Activated CD8-positive, alpha-beta memory T cell treated with anti-CD3 and anti-CD28 coated beads, Interleukin-2, amount 10 ng/mL, durations not matched to agents 7 days and 5 days (primary cell): ENCODE data around the gene PATE1. TPM values are rescaled to one million over a fixed set of nuclear protein-coding genes. Genes with fewer than 3 reads are reported as not detected.
"Not testable (repeated sequence)": the region's sequence is repeated elsewhere in the genome, so short reads cannot be mapped to it uniquely, and the experiment has no call there.

Experiments
- ATAC-seq: fragments of 150-1000 bp; cut with Tn5 transposase; one replicate; pipeline ENCODE4 v1.10.0; 2021; ENCODE audit warnings: moderate library complexity
- CTCF ChIA-PET: fragments of 350-600 bp; sonication (Branson Sonifier 250); formaldehyde crosslinking; loops from one replicate; lab custom pipeline; 2021; ENCODE audit warnings: antibody characterized with exemption; lab: Charles Lee
- DNase-seq: peaks from one replicate; pipeline ENCODE4 v3.0.0-alpha.2; 2020
- H3K27ac Mint-ChIP-seq: one replicate; pipeline ENCODE4 v1.8.0; 2021; ENCODE audit warnings: mild to moderate bottlenecking, mixed read lengths
- H3K27me3 Mint-ChIP-seq: one replicate; pipeline ENCODE4 v1.8.0; 2021; ENCODE audit warnings: mixed read lengths
- H3K36me3 Mint-ChIP-seq: one replicate; pipeline ENCODE4 v1.8.0; 2021; ENCODE audit warnings: mild to moderate bottlenecking, mixed read lengths
- H3K4me1 Mint-ChIP-seq: one replicate; pipeline ENCODE4 v1.8.0; 2021; ENCODE audit warnings: mixed read lengths
- H3K4me3 Mint-ChIP-seq: one replicate; pipeline ENCODE4 v1.8.0; 2021; ENCODE audit warnings: mild to moderate bottlenecking, moderate library complexity, mixed read lengths
- H3K9me3 Mint-ChIP-seq: one replicate; pipeline ENCODE4 v1.8.0; 2022; ENCODE audit warnings: low read depth, mixed read lengths
- total RNA-seq, 2 experiments: library from RNA; stranded (reverse); gene quantifications; one replicate each; pipeline ENCODE4 v1.2.3, GENCODE V29; 2021

The PATE1 gene, protein sequence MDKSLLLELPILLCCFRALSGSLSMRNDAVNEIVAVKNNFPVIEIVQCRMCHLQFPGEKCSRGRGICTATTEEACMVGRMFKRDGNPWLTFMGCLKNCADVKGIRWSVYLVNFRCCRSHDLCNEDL
- not detected for total RNA-seq

- H3K9me3 Mint-ChIP-seq, result no peaks in the 10 kb centered on the region
- CTCF ChIA-PET, result no interaction called here
- no peak for DNase-seq
- no peak within 1 kb of the TSS for H3K27ac Mint-ChIP-seq
- H3K36me3 Mint-ChIP-seq, result no peaks in the 10 kb centered on the region
- no peak for ATAC-seq
- H3K27me3 Mint-ChIP-seq, result peaks cover 10% of the 10 kb centered on the region
- H3K4me3 Mint-ChIP-seq, result no peak within 1 kb of the TSS
- H3K4me1 Mint-ChIP-seq, result no peaks in the 10 kb centered on the region
These were observed at the start of gene PATE1 for GRCh38 chr11:125745979-125746378. TSS of gene PATE1 (plus strand) at chr11:125746279. CDS start at chr11:125746305, 26 bp downstream.

GRCh38 chr11:125701018-125701610 is 45.0 kb upstream of the PATE1 start:
- Mint-ChIP-seq H3K4me3 (no peak overlapping the region), H3K9me3 (no peaks in the 10 kb centered on the region), H3K27ac (no peak overlapping the region), H3K4me1 (no peaks in the 10 kb centered on the region), H3K36me3 (no peaks in the 10 kb centered on the region), H3K27me3 (peaks cover 11% of the 10 kb centered on the region)
- DNase-seq, result no peak
- ATAC-seq, result no peak
- CTCF ChIA-PET, result no interaction called here

GRCh38 chr11:125701858-125702621 is 44.0 kb upstream of the PATE1 start:
- Mint-ChIP-seq H3K27ac (no peak overlapping the region), H3K4me3 (no peak overlapping the region)
- CTCF ChIA-PET, result interaction anchor here (1.3 kb wide), 1 partner anchor 31 kb away, joined by 3 read pairs; no protein-coding TSS in a partner anchor

GRCh38 chr11:125704686-125705085 is 41.4 kb upstream of the PATE1 start:
- DNase-seq, H3K4me3 Mint-ChIP-seq, H3K9me3 Mint-ChIP-seq, CTCF ChIA-PET, H3K36me3 Mint-ChIP-seq, H3K27ac Mint-ChIP-seq, ATAC-seq, H3K4me1 Mint-ChIP-seq: not testable (repeated sequence)
- H3K27me3 Mint-ChIP-seq, result peaks cover 34% of the 10 kb centered on the region

More at GRCh38 chr11:125701858-125702621, 44.0 kb upstream of the PATE1 start:
- Mint-ChIP-seq H3K9me3 (no peaks in the 10 kb centered on the region), H3K4me1 (no peaks in the 10 kb centered on the region), H3K36me3 (no peaks in the 10 kb centered on the region), H3K27me3 (peaks cover 16% of the 10 kb centered on the region)
- DNase-seq (no peak), ATAC-seq (no peak)

- CTCF ChIA-PET, result no interaction called here
- H3K4me3 Mint-ChIP-seq, result no peak overlapping the region
- no peak for DNase-seq
- peaks cover 11% of the 10 kb centered on the region for H3K27me3 Mint-ChIP-seq
- H3K27ac Mint-ChIP-seq, result no peak overlapping the region
- H3K4me1 Mint-ChIP-seq, result no peaks in the 10 kb centered on the region
- H3K9me3 Mint-ChIP-seq, result no peaks in the 10 kb centered on the region
- no peaks in the 10 kb centered on the region for H3K36me3 Mint-ChIP-seq
- no peak for ATAC-seq
These were observed 25.3 kb upstream of the PATE1 start for GRCh38 chr11:125720781-125721180.

DNA sequence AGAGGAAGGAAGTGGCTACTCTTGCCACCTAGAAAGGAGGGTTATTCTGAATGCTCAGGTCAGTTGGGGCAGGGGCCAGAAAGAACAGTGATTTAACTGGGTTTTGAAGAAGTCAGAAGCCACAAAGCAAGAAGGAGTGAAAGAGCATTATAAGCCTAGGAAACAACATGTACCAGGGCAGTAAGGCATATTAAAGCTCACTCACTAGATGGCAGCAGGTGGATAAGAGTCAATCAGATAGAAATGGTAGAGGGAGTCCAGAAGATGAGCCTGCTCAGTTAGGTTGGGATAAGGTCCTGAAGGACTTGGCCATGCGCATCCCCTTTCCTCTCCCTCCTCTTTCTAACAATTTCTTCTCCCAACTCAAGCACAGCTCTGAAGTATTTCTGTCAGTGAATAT is 22.0 kb upstream of the PATE1 start:
- H3K27ac Mint-ChIP-seq, result no peak overlapping the region
- no peaks in the 10 kb centered on the region for H3K4me1 Mint-ChIP-seq
- CTCF ChIA-PET, result no interaction called here
- ATAC-seq (no peak), DNase-seq (no peak)
- no peaks in the 10 kb centered on the region for H3K36me3 Mint-ChIP-seq
- no peak overlapping the region for H3K4me3 Mint-ChIP-seq
- no peaks in the 10 kb centered on the region for H3K9me3 Mint-ChIP-seq
- peaks cover 19% of the 10 kb centered on the region for H3K27me3 Mint-ChIP-seq

DNA sequence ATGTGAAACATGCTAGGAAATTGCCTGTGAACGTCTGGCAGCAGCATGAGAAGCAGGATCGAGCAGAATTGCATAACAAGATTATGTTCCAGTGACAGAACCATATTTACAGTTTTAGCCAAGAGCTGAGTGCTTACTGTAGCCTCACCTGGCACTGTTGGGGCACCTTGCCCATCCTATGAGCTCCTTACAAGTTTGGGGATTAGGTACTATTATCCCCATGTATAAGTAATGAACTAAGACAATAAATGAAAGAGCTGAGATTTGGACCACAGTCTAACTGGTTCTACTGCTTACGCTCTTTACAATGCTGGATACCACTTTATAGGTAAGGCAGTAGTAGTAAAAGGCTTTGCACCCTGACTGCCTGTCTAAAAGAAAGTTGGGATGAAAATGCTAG is 17.1 kb upstream of the PATE1 start:
- Mint-ChIP-seq H3K4me3 (no peak overlapping the region), H3K27me3 (peaks cover 22% of the 10 kb centered on the region), H3K4me1 (no peaks in the 10 kb centered on the region), H3K36me3 (no peaks in the 10 kb centered on the region), H3K9me3 (no peaks in the 10 kb centered on the region), H3K27ac (no peak overlapping the region)
- ATAC-seq (no peak), DNase-seq (no peak)
- CTCF ChIA-PET, result no interaction called here

DNA sequence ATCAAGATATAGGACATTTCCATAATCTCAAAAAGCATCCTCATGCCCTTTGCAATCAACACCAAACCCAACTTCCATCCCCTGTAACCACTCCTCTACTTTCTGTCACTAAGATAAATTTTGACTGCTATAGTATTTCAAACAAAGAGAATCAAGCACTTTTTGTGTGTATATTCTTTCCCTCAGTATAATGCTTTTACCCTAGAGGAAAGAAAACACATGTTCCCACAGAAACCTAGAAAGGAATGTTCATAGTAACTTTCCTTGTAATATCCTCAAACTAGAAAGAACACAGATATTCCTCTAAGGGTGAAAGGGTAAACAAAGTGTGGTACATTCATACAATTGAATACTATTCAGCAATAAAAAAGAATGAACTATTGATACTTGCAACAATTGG is 5.5 kb upstream of the PATE1 start:
- Mint-ChIP-seq H3K36me3 (no peaks in the 10 kb centered on the region), H3K4me3 (no peak overlapping the region), H3K9me3 (no peaks in the 10 kb centered on the region), H3K4me1 (no peaks in the 10 kb centered on the region), H3K27me3 (peaks cover 33% of the 10 kb centered on the region), H3K27ac (no peak overlapping the region)
- CTCF ChIA-PET, result no interaction called here
- ATAC-seq (no peak), DNase-seq (no peak)

DNA sequence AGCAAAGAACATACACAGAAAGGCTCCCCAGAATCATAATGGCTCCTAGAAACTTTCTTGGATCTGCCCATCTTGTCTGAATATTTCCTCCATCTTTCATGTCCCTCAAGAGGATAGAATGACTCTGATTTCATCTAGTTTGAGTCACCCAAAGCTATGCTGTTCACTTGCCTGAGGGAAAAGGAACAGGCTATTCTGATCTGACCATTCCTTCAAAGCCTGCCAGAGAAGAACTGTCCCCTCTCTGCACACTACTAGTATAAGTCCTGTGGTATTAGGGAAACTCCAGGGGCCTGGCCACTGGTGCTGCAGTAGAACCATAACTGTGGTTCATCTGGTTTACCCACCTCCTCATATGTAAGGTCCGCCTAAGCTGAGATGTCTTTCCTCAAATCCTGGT is 2.4 kb upstream of the PATE1 start:
- no peak overlapping the region for H3K27ac Mint-ChIP-seq
- no peaks in the 10 kb centered on the region for H3K9me3 Mint-ChIP-seq
- ATAC-seq, result no peak
- no peak overlapping the region for H3K4me3 Mint-ChIP-seq
- no peaks in the 10 kb centered on the region for H3K4me1 Mint-ChIP-seq
- DNase-seq, result no peak
- no peaks in the 10 kb centered on the region for H3K36me3 Mint-ChIP-seq
- CTCF ChIA-PET, result no interaction called here
- peaks cover 18% of the 10 kb centered on the region for H3K27me3 Mint-ChIP-seq

- Mint-ChIP-seq H3K4me3 (no peak overlapping the region), H3K9me3 (no peaks in the 10 kb centered on the region), H3K36me3 (no peaks in the 10 kb centered on the region), H3K27ac (no peak overlapping the region), H3K27me3 (peaks cover 15% of the 10 kb centered on the region), H3K4me1 (no peaks in the 10 kb centered on the region)
- CTCF ChIA-PET, result no interaction called here
- DNase-seq (no peak), ATAC-seq (no peak)
These were observed 4.5 kb downstream of the PATE1 start for GRCh38 chr11:125750629-125751028.

GRCh38 chr11:125756050-125756449 is 10.0 kb downstream of the PATE1 start:
- Mint-ChIP-seq H3K36me3 (no peaks in the 10 kb centered on the region), H3K27me3 (peaks cover 34% of the 10 kb centered on the region), H3K4me3 (no peak overlapping the region), H3K9me3 (peaks cover 2% of the 10 kb centered on the region), H3K27ac (no peak overlapping the region), H3K4me1 (no peaks in the 10 kb centered on the region)
- CTCF ChIA-PET, result no interaction called here
- no peak for ATAC-seq
- no peak for DNase-seq

DNA sequence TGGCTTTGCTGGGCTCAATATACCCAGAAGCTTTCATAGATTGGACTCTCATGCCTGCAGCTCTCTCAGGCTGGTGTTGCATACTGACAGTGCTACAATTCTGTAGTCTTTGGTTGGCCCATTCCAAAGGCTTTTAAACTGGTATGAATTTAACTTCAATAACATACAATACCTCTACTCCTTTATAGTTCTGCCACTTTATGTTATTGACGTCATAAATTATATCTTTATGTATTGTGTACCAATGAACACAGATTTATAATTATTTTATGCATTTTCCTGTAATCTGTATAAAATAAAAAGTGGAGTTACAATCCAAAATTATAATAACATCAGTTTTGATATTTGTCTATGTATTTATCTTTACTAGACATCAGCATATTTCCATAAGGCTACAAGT is 16.4 kb downstream of the PATE1 start:
- Mint-ChIP-seq H3K36me3 (no peaks in the 10 kb centered on the region), H3K4me1 (no peaks in the 10 kb centered on the region), H3K9me3 (no peaks in the 10 kb centered on the region), H3K4me3 (no peak overlapping the region), H3K27ac (no peak overlapping the region), H3K27me3 (peaks cover 32% of the 10 kb centered on the region)
- no peak for ATAC-seq
- DNase-seq, result no peak
- CTCF ChIA-PET, result no interaction called here

DNA sequence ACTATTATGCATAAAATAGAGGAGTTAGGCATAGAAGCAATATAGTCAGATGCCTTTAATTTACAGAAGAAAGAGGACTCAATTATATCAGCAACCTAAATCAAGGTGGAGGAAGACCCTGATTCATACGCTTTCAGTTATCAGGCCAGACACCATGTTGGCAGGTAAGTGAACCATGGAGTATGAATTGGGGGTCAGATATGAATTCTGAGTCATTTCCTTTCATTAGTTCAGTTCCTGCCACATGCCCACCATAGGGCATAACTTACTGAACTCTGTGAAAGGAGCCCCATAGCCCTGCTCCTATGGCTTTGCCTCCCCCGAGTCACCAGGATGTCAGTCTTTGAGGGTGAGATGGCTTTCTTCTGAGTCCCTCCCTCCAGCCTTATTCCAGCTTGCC is 17.4 kb downstream of the PATE1 start:
- Mint-ChIP-seq H3K4me1 (no peaks in the 10 kb centered on the region), H3K27me3 (peaks cover 26% of the 10 kb centered on the region), H3K27ac (no peak overlapping the region), H3K4me3 (no peak overlapping the region), H3K9me3 (no peaks in the 10 kb centered on the region), H3K36me3 (no peaks in the 10 kb centered on the region)
- CTCF ChIA-PET, result no interaction called here
- no peak for ATAC-seq
- no peak for DNase-seq

DNA sequence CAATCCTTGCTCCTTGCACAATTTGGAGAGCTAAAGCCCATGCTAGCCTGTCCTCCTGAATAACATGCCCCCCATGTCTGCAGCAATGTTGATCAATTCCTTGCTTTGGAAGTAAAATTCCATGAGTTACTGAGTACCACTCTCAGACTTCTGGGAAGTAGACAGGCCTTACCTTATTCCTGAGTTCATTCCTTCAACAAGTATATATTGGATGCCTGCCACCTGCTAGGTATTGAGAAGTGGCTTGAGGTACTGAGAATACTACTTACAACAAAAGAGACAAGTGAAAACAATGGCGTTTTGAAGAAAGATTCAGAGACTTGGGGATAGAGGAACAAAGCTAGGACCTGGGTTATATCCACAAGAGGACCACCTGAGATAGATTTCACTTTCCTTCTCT is 20.2 kb downstream of the PATE1 start:
- H3K27me3 Mint-ChIP-seq, result peaks cover 18% of the 10 kb centered on the region
- H3K4me1 Mint-ChIP-seq, result no peaks in the 10 kb centered on the region
- no peak overlapping the region for H3K27ac Mint-ChIP-seq
- no peak for DNase-seq
- no peaks in the 10 kb centered on the region for H3K36me3 Mint-ChIP-seq
- no peak for ATAC-seq
- CTCF ChIA-PET, result no interaction called here
- no peak overlapping the region for H3K4me3 Mint-ChIP-seq
- H3K9me3 Mint-ChIP-seq, result no peaks in the 10 kb centered on the region
